Activated T-cell treated with anti-CD3 and anti-CD28 coated beads, Interleukin-2, amount 50 U/mL, for 72 hours (primary cell): ENCODE results near the gene PSAT1. TPM values are rescaled to one million over a fixed set of nuclear protein-coding genes. Genes with fewer than 3 reads are reported as not detected.

Experiments
- ATAC-seq, 2 donors: fragments of 150-1000 bp; cut with Tn5 transposase; replicated peaks in 1 of 2; 2 replicates each; pipeline ENCODE4 v1.10.0; 2021; ENCODE audit warnings: moderate library complexity in 2 of 2, mild to moderate bottlenecking in 1 of 2
- DNase-seq, 2 donors: peaks; one replicate each; pipeline ENCODE4 v3.0.0; 2021 to 2022; ENCODE audit warnings: mixed read lengths in 1 of 2
- H3K27ac Mint-ChIP-seq: one replicate; pipeline ENCODE4 v1.8.0; 2022; ENCODE audit warnings: mild to moderate bottlenecking, moderate library complexity, mixed read lengths
- H3K27me3 Mint-ChIP-seq: one replicate; pipeline ENCODE4 v1.8.0; 2022; ENCODE audit warnings: low read depth, mixed read lengths
- H3K36me3 Mint-ChIP-seq, 2 donors: one replicate each; pipeline ENCODE4 v1.8.0; 2022; ENCODE audit warnings: mixed read lengths in 2 of 2, mild to moderate bottlenecking in 1 of 2; ENCODE audit not compliant: insufficient read depth in 2 of 2
- H3K4me1 Mint-ChIP-seq: one replicate; pipeline ENCODE4 v1.8.0; 2022; ENCODE audit warnings: low read depth, mixed read lengths
- H3K4me3 Mint-ChIP-seq, 2 donors: one replicate each; pipeline ENCODE4 v1.8.0; 2022; ENCODE audit warnings: mild to moderate bottlenecking in 2 of 2, mixed read lengths in 2 of 2, moderate library complexity in 2 of 2
- H3K9me3 Mint-ChIP-seq, 2 donors: one replicate each; pipeline ENCODE4 v1.8.0; 2022; ENCODE audit warnings: mixed read lengths in 2 of 2
- total RNA-seq, 2 donors: library from RNA; stranded (reverse); gene quantifications; one replicate each; pipeline ENCODE4 v1.2.3, GENCODE V29; 2022

The PSAT1 gene
- 100 to 1,000 TPM; 206 to 242 TPM for total RNA-seq

- Mint-ChIP-seq H3K27ac (peak within 1 kb of the TSS; percentile 99), H3K9me3 (no peaks in the 10 kb centered on the region), H3K36me3 (peaks cover 19 to 35% of the 10 kb centered on the region in 2 donors), H3K27me3 (no peaks in the 10 kb centered on the region), H3K4me1 (peaks cover 51% of the 10 kb centered on the region), H3K4me3 (peak within 1 kb of the TSS; percentile 98)
- DNase-seq: peak; percentile 93 to 94
- ATAC-seq: peak; percentile 97
Measured at GRCh38 chr9:78296893-78297671, at the start of gene PSAT1. TSS of gene PSAT1 (plus strand) at chr9:78297125. CDS start at chr9:78297211, 86 bp downstream.

GRCh38 chr9:78248635-78249034 is 48.3 kb upstream of the PSAT1 start:
- H3K4me3 Mint-ChIP-seq: no peak overlapping the region
- H3K9me3 Mint-ChIP-seq: no peaks in the 10 kb centered on the region
- H3K27ac Mint-ChIP-seq: no peak overlapping the region
- DNase-seq (no peak), ATAC-seq (no peak)
- H3K27me3 Mint-ChIP-seq: no peaks in the 10 kb centered on the region
- H3K4me1 Mint-ChIP-seq: no peaks in the 10 kb centered on the region
- H3K36me3 Mint-ChIP-seq: peaks cover 0 to 25% of the 10 kb centered on the region in 2 donors

- ATAC-seq: no peak
- Mint-ChIP-seq H3K9me3 (no peaks in the 10 kb centered on the region), H3K27me3 (no peaks in the 10 kb centered on the region), H3K36me3 (peaks cover 0 to 22% of the 10 kb centered on the region in 2 donors), H3K4me1 (no peaks in the 10 kb centered on the region), H3K27ac (peak overlapping the region; percentile 86), H3K4me3 (no peak overlapping the region)
- DNase-seq: no peak
Measured at GRCh38 chr9:78249542-78249941, 47.4 kb upstream of the PSAT1 start.

- H3K4me3 Mint-ChIP-seq: no peak overlapping the region
- H3K4me1 Mint-ChIP-seq: no peaks in the 10 kb centered on the region
- peaks cover 0 to 19% of the 10 kb centered on the region in 2 donors for H3K36me3 Mint-ChIP-seq
- no peak overlapping the region for H3K27ac Mint-ChIP-seq
- H3K9me3 Mint-ChIP-seq: no peaks in the 10 kb centered on the region
- H3K27me3 Mint-ChIP-seq: no peaks in the 10 kb centered on the region
- DNase-seq: no peak
- ATAC-seq: no peak
Measured at GRCh38 chr9:78252616-78253015, 44.3 kb upstream of the PSAT1 start.

GRCh38 chr9:78253285-78253684 is 43.6 kb upstream of the PSAT1 start:
- Mint-ChIP-seq H3K4me3 (no peak overlapping the region), H3K27ac (no peak overlapping the region), H3K36me3 (peaks cover 0 to 17% of the 10 kb centered on the region in 2 donors), H3K9me3 (no peaks in the 10 kb centered on the region), H3K27me3 (no peaks in the 10 kb centered on the region), H3K4me1 (no peaks in the 10 kb centered on the region)
- ATAC-seq (no peak), DNase-seq (no peak)

- no peak overlapping the region for H3K4me3 Mint-ChIP-seq
- ATAC-seq (no peak), DNase-seq (no peak)
- peaks cover 6 to 18% of the 10 kb centered on the region in 2 donors for H3K36me3 Mint-ChIP-seq
- H3K9me3 Mint-ChIP-seq: no peaks in the 10 kb centered on the region
- H3K4me1 Mint-ChIP-seq: no peaks in the 10 kb centered on the region
- H3K27ac Mint-ChIP-seq: no peak overlapping the region
- H3K27me3 Mint-ChIP-seq: no peaks in the 10 kb centered on the region
Measured at GRCh38 chr9:78261403-78262001, 35.4 kb upstream of the PSAT1 start.

GRCh38 chr9:78262655-78263054 is 34.3 kb upstream of the PSAT1 start:
- Mint-ChIP-seq H3K36me3 (peaks cover 9 to 17% of the 10 kb centered on the region in 2 donors), H3K27me3 (no peaks in the 10 kb centered on the region), H3K4me1 (no peaks in the 10 kb centered on the region), H3K4me3 (no peak overlapping the region), H3K9me3 (no peaks in the 10 kb centered on the region), H3K27ac (no peak overlapping the region)
- no peak for DNase-seq
- no peak for ATAC-seq

DNA sequence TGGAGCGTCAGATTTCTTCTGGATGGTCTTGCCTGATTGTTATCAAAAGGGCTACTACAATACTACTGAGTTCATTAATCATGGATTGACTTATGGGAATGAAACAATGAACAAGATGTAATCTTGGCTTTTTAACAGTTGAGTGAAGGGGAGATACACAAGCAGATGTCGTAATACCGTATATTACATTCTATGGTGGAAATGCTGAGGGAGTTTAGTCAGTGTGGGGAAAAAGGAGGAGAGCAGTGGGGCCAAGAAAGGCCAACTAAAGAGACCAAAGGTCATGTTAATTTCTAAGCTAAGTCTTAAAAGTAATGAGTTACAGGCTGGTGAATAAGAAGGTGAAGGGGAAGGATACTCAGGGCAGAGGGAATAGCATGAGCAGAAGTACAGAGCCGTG is 29.0 kb upstream of the PSAT1 start:
- H3K36me3 Mint-ChIP-seq: peaks cover 21 to 32% of the 10 kb centered on the region in 2 donors
- ATAC-seq: no peak
- H3K9me3 Mint-ChIP-seq: no peaks in the 10 kb centered on the region
- no peak overlapping the region for H3K4me3 Mint-ChIP-seq
- H3K27me3 Mint-ChIP-seq: no peaks in the 10 kb centered on the region
- no peak overlapping the region for H3K27ac Mint-ChIP-seq
- DNase-seq: no peak
- H3K4me1 Mint-ChIP-seq: no peaks in the 10 kb centered on the region

GRCh38 chr9:78269784-78270183 is 27.1 kb upstream of the PSAT1 start:
- no peak for ATAC-seq
- H3K9me3 Mint-ChIP-seq: no peaks in the 10 kb centered on the region
- H3K4me1 Mint-ChIP-seq: no peaks in the 10 kb centered on the region
- H3K27me3 Mint-ChIP-seq: no peaks in the 10 kb centered on the region
- H3K4me3 Mint-ChIP-seq: no peak overlapping the region
- H3K27ac Mint-ChIP-seq: no peak overlapping the region
- no peak for DNase-seq
- peaks cover 20 to 30% of the 10 kb centered on the region in 2 donors for H3K36me3 Mint-ChIP-seq

DNA sequence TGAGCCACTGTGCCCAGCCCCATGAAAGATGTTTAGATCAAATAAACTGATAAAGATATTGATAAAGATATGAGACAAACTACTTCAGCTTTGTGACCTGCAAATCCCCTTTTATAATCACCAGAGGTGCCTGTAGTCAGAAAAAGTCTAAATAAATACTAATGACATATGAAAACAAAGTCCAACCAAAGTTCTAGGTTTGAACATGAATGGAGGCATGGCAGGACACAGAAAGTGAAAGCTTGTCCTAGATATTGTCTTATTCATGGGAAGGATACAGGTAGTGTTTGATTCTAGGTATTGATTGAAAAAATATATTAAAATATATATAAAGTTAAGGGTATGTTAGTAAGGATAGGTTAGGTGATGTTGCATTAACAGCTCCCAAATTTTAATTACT is 24.6 kb upstream of the PSAT1 start:
- H3K36me3 Mint-ChIP-seq: peaks cover 14 to 20% of the 10 kb centered on the region in 2 donors
- H3K9me3 Mint-ChIP-seq: no peaks in the 10 kb centered on the region
- DNase-seq: no peak
- no peak overlapping the region for H3K4me3 Mint-ChIP-seq
- no peaks in the 10 kb centered on the region for H3K4me1 Mint-ChIP-seq
- ATAC-seq: no peak
- no peak overlapping the region for H3K27ac Mint-ChIP-seq
- H3K27me3 Mint-ChIP-seq: no peaks in the 10 kb centered on the region

DNA sequence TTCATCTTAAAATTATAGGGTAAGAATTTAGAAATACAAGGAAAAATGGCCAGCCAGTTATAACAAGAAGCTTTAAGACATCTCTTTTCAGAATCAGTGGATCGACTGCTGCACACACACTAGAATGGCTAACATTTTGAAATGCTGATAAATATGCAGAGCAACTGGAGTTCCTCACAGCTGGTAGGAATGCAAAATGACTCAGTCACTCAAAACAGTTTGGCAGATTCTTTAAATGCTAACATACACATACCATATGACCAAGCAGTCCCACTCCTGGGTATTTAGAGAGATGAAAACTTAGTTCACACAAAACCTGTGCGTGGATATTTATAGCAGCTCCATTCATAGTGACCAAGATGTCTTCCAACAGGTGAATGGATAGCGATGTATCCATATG is 23.2 kb upstream of the PSAT1 start:
- H3K4me3 Mint-ChIP-seq: no peak overlapping the region
- peaks cover 8% of the 10 kb centered on the region for H3K4me1 Mint-ChIP-seq
- ATAC-seq: no peak
- no peak overlapping the region for H3K27ac Mint-ChIP-seq
- no peak for DNase-seq
- peaks cover 7 to 12% of the 10 kb centered on the region in 2 donors for H3K36me3 Mint-ChIP-seq
- no peaks in the 10 kb centered on the region for H3K9me3 Mint-ChIP-seq
- no peaks in the 10 kb centered on the region for H3K27me3 Mint-ChIP-seq

GRCh38 chr9:78278177-78278777 is 18.6 kb upstream of the PSAT1 start:
- H3K27ac Mint-ChIP-seq: no peak overlapping the region
- DNase-seq (no peak), ATAC-seq (no peak)
- no peak overlapping the region for H3K4me3 Mint-ChIP-seq
- no peaks in the 10 kb centered on the region for H3K36me3 Mint-ChIP-seq
- H3K9me3 Mint-ChIP-seq: no peaks in the 10 kb centered on the region
- H3K27me3 Mint-ChIP-seq: no peaks in the 10 kb centered on the region
- H3K4me1 Mint-ChIP-seq: peaks cover 8% of the 10 kb centered on the region

DNA sequence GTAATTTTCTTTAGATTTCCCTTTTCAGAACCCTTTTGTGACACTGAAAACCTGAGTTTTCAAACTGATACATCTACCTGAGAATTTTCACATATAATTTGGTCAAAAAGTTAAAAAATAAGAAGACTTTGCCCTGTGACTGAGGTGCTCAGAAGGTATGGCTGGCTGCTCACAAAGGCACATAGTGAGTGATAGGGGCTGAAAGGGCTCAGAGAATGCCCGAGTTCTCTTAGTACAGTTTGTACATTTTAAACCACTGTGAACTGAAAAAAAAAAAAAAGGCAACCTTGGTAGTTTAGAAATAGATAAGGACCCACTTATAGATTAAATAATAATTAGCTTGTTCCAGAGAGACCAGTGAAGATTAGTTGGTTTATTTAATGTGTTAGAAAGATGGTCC is 18.1 kb upstream of the PSAT1 start:
- no peaks in the 10 kb centered on the region for H3K9me3 Mint-ChIP-seq
- peaks cover 8% of the 10 kb centered on the region for H3K4me1 Mint-ChIP-seq
- H3K4me3 Mint-ChIP-seq: no peak overlapping the region
- H3K27me3 Mint-ChIP-seq: no peaks in the 10 kb centered on the region
- no peak for DNase-seq
- H3K36me3 Mint-ChIP-seq: no peaks in the 10 kb centered on the region
- ATAC-seq: no peak
- no peak overlapping the region for H3K27ac Mint-ChIP-seq
